Right atrium auricular region (tissue), 2 donors: ENCODE data around the gene RAPGEF1. TPM values are rescaled to one million over a fixed set of nuclear protein-coding genes. Genes with fewer than 3 reads are reported as not detected.

Source experiments
- DNase-seq: peaks from one replicate; pipeline ENCODE4 v3.0.0-alpha.2; 2019; ENCODE audit warnings: low spot score
- H3K27ac ChIP-seq, 2 donors: fragments of 200-600 bp; sonication (generic); 1 replicate in 1 of 2; 2 replicates in 1 of 2; pipeline ENCODE4 v1.5.1; 2016 to 2019
- H3K27me3 ChIP-seq, 2 donors: fragments of 200-600 bp; sonication (generic); one replicate each; pipeline versions ENCODE4 v1.5.1 to v1.6.0; 2017 to 2019
- H3K36me3 ChIP-seq: fragments of 200-600 bp; sonication (generic); one replicate; pipeline ENCODE4 v1.5.1; 2016
- H3K4me1 ChIP-seq, 2 donors: fragments of 200-600 bp; sonication (generic); one replicate each; pipeline versions ENCODE4 v1.5.1 to v1.6.0; 2017 to 2019
- H3K4me3 ChIP-seq, 2 donors: fragments of 200-600 bp; sonication (generic); 1 replicate in 1 of 2; 2 replicates in 1 of 2; pipeline ENCODE4 v1.5.1; 2017 to 2019; ENCODE audit warnings: mild to moderate bottlenecking in 1 of 2, moderate library complexity in 1 of 2
- H3K9me3 ChIP-seq, 2 donors: fragments of 200-600 bp; sonication (generic); one replicate each; pipeline ENCODE4 v1.5.1; 2019
- total RNA-seq, 2 donors: library from RNA; depleted of rRNA; stranded (reverse); fragments of >200 nt; gene quantifications; one replicate each; pipeline ENCODE4 v1.1.0, GENCODE V29; 2016
- TF ChIP-seq, protein P1 (sequence below), 2 donors: fragments of 200-600 bp; sonication (generic); IDR thresholded peaks; one replicate each; pipeline ENCODE4 v1.5.1; 2019; ENCODE audit warnings: antibody characterized with exemption in 2 of 2

Gene RAPGEF1
- total RNA-seq, 2 donors from 2014 or later: 59.5 to 65.1 TPM

DNA sequence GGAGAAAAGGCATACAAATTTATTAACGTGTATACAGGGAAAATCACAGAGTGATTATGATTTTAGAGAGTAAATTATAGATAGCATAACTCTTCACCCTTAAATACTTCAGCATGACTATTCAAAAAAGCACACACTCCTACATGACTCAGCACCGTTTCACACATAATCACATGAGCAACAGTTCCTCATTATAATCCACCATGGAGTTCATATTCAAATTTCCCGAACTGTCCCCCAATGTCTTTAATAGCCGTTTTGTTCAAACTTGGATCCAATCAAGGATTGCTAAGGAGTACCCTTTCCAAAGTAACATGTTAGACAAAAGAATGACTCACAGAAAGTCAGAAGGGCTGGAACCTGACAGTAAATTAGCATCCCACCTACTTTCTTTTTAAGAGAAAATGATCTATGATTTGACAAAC, 32.1 kb downstream of the RAPGEF1 start:
- Histone ChIP-seq H3K9me3 (no peaks in the 10 kb centered on the region), H3K4me1 (peaks cover 0 to 87% of the 10 kb centered on the region in 2 donors), H3K4me3 (peak overlapping the region; percentile 15 to 38), H3K36me3 (no peaks in the 10 kb centered on the region), H3K27ac (peak overlapping the region; percentile 68 to 80), H3K27me3 (no peaks in the 10 kb centered on the region)
- no peak for DNase-seq
- TF ChIP-seq, protein P1, sequence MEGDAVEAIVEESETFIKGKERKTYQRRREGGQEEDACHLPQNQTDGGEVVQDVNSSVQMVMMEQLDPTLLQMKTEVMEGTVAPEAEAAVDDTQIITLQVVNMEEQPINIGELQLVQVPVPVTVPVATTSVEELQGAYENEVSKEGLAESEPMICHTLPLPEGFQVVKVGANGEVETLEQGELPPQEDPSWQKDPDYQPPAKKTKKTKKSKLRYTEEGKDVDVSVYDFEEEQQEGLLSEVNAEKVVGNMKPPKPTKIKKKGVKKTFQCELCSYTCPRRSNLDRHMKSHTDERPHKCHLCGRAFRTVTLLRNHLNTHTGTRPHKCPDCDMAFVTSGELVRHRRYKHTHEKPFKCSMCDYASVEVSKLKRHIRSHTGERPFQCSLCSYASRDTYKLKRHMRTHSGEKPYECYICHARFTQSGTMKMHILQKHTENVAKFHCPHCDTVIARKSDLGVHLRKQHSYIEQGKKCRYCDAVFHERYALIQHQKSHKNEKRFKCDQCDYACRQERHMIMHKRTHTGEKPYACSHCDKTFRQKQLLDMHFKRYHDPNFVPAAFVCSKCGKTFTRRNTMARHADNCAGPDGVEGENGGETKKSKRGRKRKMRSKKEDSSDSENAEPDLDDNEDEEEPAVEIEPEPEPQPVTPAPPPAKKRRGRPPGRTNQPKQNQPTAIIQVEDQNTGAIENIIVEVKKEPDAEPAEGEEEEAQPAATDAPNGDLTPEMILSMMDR (IDR thresholded peaks at IDR 0.05): no peak

DNA sequence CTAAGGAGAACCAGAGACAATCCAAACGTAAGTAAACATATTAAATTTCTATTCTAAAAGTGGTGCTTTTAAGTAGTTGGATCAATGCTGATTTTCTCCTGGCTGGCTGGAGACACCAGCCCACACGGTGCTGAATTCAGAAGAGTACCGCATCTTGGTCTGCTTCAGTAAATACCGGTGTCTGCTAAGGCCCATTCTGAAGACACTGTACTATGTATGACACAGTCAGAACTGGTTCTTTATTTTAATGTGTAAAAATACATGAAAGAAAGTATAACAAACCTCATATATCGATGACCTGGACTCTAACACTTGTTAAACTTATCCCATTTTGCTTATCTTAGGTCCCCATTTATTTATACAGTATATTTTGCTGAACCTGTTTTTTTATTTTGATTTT, 32.8 kb downstream of the RAPGEF1 start:
- Histone ChIP-seq H3K27me3 (no peaks in the 10 kb centered on the region), H3K4me1 (peaks cover 0 to 82% of the 10 kb centered on the region in 2 donors), H3K9me3 (no peaks in the 10 kb centered on the region), H3K27ac (peak overlapping the region; percentile 68 to 80), H3K36me3 (no peaks in the 10 kb centered on the region), H3K4me3 (peak overlapping the region in 1 of 2 donors; percentile 38)
- TF ChIP-seq, protein P1 (IDR thresholded peaks at IDR 0.05): no peak
- DNase-seq: no peak

DNA sequence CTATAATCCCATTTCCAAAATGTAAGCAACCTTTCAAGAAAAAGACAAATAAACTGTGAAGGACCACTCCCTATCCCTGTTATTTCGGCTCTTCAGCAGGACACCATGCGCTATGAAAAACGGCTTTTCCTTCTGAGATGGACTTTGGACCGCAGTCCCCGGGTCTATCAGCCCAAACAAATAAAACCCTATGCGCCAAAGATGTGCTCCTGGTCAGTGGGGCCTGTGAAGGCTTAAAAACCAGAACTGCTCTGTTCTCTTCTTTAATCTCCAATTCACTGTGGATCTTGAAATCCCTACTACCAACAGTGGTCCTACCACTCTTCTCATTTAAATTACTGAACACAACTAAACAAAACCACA, 33.3 kb downstream of the RAPGEF1 start:
- Histone ChIP-seq H3K4me1 (peaks cover 0 to 79% of the 10 kb centered on the region in 2 donors), H3K4me3 (peak overlapping the region in 1 of 2 donors; percentile 38), H3K27ac (peak overlapping the region; percentile 68 to 80), H3K27me3 (no peaks in the 10 kb centered on the region), H3K36me3 (no peaks in the 10 kb centered on the region), H3K9me3 (no peaks in the 10 kb centered on the region)
- TF ChIP-seq, protein P1 (IDR thresholded peaks at IDR 0.05): no peak
- DNase-seq: no peak

DNA sequence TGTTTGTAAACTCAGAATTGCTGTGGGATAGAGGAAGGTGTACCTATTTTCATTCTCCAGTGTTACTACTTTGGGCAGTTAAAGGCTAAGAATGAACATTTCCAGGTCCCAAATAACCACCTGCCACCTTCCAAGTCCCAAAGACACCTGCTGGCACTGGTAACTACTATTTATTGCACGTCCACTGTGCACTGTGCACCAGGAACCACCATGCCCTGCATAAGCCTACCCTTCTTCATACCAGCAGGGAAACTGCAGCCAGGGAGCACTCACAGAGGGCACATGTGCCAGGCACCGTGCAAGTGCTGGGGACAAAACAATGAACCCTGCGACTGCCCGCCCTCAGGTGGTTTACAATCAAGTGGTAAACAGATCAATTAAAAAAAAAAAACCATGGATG, 34.9 kb downstream of the RAPGEF1 start:
- Histone ChIP-seq H3K36me3 (no peaks in the 10 kb centered on the region), H3K27me3 (no peaks in the 10 kb centered on the region), H3K27ac (peak overlapping the region; percentile 68 to 80), H3K4me3 (peak overlapping the region in 1 of 2 donors; percentile 8), H3K4me1 (peaks cover 0 to 70% of the 10 kb centered on the region in 2 donors), H3K9me3 (no peaks in the 10 kb centered on the region)
- no peak for DNase-seq
- TF ChIP-seq, protein P1 (IDR thresholded peaks at IDR 0.05): no peak

DNA sequence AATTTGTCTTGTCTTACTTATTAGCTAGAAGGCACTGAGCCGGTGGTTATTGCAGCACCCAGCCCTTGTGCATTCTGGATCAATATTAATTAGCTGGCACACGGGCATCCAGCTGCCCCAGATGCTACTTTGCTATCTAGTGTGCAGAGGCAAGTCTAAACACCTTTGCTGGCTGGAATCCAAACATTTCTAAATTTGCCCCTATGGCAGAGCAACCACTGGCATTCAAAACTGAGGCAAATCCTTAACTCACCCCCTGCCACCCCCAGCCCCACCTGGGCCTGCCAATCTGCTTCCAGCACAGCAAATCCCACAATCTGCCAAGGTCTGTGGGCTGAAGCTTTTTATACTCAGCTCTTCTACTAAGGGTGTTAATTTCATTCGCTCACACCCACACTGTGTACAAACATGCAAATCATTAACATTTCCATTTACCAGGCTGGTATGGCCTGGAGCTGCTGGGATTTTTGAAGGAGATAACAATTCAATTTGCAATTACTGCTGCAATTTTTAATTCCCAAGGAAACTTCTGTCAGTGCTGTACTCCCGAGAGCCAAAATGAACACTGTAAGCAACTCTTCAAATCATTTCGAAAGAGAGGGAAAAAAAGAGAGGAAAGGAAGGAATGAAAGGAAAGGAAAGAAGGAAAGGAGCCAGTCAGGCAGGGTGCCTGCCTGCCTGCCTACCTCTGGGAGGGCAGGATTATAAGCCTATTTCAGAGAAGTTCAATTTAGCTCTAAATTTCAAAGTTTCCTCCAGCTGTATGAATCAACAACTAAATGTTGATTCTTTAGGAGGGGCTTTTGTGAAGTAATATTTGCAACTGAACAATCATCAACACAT, 35.5 kb downstream of the RAPGEF1 start:
- Histone ChIP-seq H3K27ac (peak overlapping the region; percentile 9 to 80), H3K4me1 (peaks cover 0 to 70% of the 10 kb centered on the region in 2 donors), H3K36me3 (no peaks in the 10 kb centered on the region), H3K4me3 (no peak overlapping the region), H3K9me3 (no peaks in the 10 kb centered on the region), H3K27me3 (no peaks in the 10 kb centered on the region)
- DNase-seq: no peak
- TF ChIP-seq, protein P1 (IDR thresholded peaks at IDR 0.05): no peak
